OCI-LY3 (cell line): Measurements from ENCODE around the gene C11orf65.

Experiments used
- H2AFZ ChIP-seq: fragments of 200-600, 300-600 bp; shearing (Covaris generic); 2 replicates; pipeline ENCODE4 v1.6.0; 2014; ENCODE audit warnings: antibody characterized with exemption, low read depth, low read length
- H3K27ac ChIP-seq: fragments of 200-600, 300-600 bp; sonication (generic); 2 replicates; pipeline ENCODE4 v1.5.1; 2014; ENCODE audit warnings: mild to moderate bottlenecking, low read length, moderate library complexity, mixed read lengths
- H3K27me3 ChIP-seq: fragments of 200-600, 300-600 bp; sonication (generic); 2 replicates; pipeline ENCODE4 v1.6.1; 2014; ENCODE audit warnings: low read depth, low read length, mixed read lengths
- H3K36me3 ChIP-seq: fragments of 200-600, 300-600 bp; sonication (generic); replicated peaks from 2 replicates; pipeline ENCODE3; 2014; ENCODE audit warnings: low read depth, low read length, mixed read lengths
- H3K4me1 ChIP-seq: fragments of 300-600, 200-600 bp; sonication (generic); 2 replicates; pipeline ENCODE4 v1.6.1; 2014; ENCODE audit warnings: low read length, mixed read lengths
- H3K4me2 ChIP-seq: fragments of 200-600, 300-600 bp; sonication (generic); 2 replicates; pipeline ENCODE4 v1.6.1; 2014; ENCODE audit warnings: low read length, mixed read lengths
- H3K4me3 ChIP-seq: fragments of 300-600, 200-600 bp; sonication (generic); 2 replicates; pipeline ENCODE4 v1.5.1; 2014; ENCODE audit warnings: antibody characterized with exemption, mild to moderate bottlenecking, low read length, moderate library complexity
- H3K79me2 ChIP-seq: fragments of 300-600, 200-600 bp; shearing (Covaris generic); 2 replicates; pipeline ENCODE4 v1.6.1; 2014; ENCODE audit warnings: mild to moderate bottlenecking, low read length, mixed read lengths
- H3K9ac ChIP-seq: fragments of 300-600, 200-600 bp; shearing (Covaris generic); 2 replicates; pipeline ENCODE4 v1.6.0; 2014; ENCODE audit warnings: mild to moderate bottlenecking, low read length, moderate library complexity
- H3K9me3 ChIP-seq: fragments of 200-600, 300-600 bp; shearing (Covaris generic); 2 replicates; pipeline ENCODE4 v1.6.1; 2014; ENCODE audit warnings: low read length, mixed read lengths; ENCODE audit not compliant: insufficient read depth
- H4K20me1 ChIP-seq: fragments of 200-600, 300-600 bp; sonication (generic); 2 replicates; pipeline ENCODE4 v1.6.1; 2016; ENCODE audit warnings: low read length, mixed read lengths; ENCODE audit not compliant: insufficient read depth
- EZH2phosphoT487 ChIP-seq: fragments of 200-600 bp; shearing (Covaris generic); IDR thresholded peaks from 2 replicates; pipeline ENCODE4 v1.6.1; 2018; ENCODE audit warnings: antibody characterized with exemption, mixed run types, low read depth
- TF ChIP-seq, protein P1 (sequence below): fragments of 200-600, 300-600 bp; sonication (generic); IDR thresholded peaks from 2 replicates; pipeline ENCODE4 v1.5.1; 2014; ENCODE audit warnings: antibody characterized with exemption, low read length, low read depth

C11orf65 gene

DNA sequence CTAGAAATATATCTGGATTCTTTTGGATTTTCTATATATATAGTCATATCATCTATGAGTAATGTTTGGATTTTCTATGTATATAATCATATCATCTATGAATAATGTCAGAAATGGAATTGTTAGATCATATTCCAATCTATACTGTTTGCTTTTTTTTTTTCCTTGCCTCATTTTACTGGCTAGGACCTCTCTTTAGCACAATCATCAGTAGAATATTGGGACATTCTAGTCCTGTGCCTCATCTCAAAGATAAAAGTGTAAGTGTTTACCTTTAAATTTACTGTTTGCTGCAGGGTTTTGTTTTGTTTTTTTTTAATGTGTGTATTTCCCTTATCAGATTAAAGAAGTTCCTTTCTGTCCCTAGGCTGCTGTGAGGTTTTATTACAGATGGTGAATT, 97.0 kb downstream of the C11orf65 start:
- H3K79me2 ChIP-seq, result no peaks in the 10 kb centered on the region
- H3K27ac ChIP-seq, result no peak overlapping the region
- H3K4me3 ChIP-seq, result no peak overlapping the region
- H3K9me3 ChIP-seq, result no peaks in the 10 kb centered on the region
- H3K27me3 ChIP-seq, result no peaks in the 10 kb centered on the region
- no peak overlapping the region for H2AFZ ChIP-seq
- H4K20me1 ChIP-seq, result no peaks in the 10 kb centered on the region
- H3K4me2 ChIP-seq, result no peak overlapping the region
- H3K4me1 ChIP-seq, result no peaks in the 10 kb centered on the region
- TF ChIP-seq EZH2phosphoT487, result no peak
- TF ChIP-seq, protein P1, sequence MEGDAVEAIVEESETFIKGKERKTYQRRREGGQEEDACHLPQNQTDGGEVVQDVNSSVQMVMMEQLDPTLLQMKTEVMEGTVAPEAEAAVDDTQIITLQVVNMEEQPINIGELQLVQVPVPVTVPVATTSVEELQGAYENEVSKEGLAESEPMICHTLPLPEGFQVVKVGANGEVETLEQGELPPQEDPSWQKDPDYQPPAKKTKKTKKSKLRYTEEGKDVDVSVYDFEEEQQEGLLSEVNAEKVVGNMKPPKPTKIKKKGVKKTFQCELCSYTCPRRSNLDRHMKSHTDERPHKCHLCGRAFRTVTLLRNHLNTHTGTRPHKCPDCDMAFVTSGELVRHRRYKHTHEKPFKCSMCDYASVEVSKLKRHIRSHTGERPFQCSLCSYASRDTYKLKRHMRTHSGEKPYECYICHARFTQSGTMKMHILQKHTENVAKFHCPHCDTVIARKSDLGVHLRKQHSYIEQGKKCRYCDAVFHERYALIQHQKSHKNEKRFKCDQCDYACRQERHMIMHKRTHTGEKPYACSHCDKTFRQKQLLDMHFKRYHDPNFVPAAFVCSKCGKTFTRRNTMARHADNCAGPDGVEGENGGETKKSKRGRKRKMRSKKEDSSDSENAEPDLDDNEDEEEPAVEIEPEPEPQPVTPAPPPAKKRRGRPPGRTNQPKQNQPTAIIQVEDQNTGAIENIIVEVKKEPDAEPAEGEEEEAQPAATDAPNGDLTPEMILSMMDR, result no peak
- H3K9ac ChIP-seq, result no peak overlapping the region
- H3K36me3 ChIP-seq, result peaks cover 19% of the 10 kb centered on the region

DNA sequence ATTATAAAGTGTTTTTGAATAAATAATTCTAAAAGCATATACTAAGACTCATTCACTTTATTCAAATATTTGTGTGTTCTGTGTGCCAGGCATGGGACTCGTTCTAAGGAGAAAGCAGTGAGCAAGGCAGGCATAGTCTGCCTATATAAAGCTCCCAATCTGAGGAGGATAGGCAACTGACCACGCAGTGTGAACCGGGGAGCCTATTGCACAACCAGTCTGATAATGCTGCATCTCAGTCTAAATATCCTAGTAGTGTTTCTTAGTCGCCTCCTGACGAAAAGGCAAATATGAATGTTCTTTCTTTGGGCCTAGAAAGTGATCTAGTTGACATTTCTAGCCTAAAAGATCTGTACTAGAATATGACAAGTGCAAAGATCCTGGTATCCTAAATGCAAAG, 98.3 kb downstream of the C11orf65 start:
- no peak overlapping the region for H2AFZ ChIP-seq
- H3K4me1 ChIP-seq, result no peaks in the 10 kb centered on the region
- H3K36me3 ChIP-seq, result peaks cover 24% of the 10 kb centered on the region
- no peak overlapping the region for H3K9ac ChIP-seq
- H3K4me3 ChIP-seq, result no peak overlapping the region
- H3K4me2 ChIP-seq, result no peak overlapping the region
- H4K20me1 ChIP-seq, result no peaks in the 10 kb centered on the region
- H3K9me3 ChIP-seq, result no peaks in the 10 kb centered on the region
- no peak for TF ChIP-seq EZH2phosphoT487
- TF ChIP-seq, protein P1, result no peak
- H3K27me3 ChIP-seq, result no peaks in the 10 kb centered on the region
- H3K27ac ChIP-seq, result no peak overlapping the region
- no peaks in the 10 kb centered on the region for H3K79me2 ChIP-seq

DNA sequence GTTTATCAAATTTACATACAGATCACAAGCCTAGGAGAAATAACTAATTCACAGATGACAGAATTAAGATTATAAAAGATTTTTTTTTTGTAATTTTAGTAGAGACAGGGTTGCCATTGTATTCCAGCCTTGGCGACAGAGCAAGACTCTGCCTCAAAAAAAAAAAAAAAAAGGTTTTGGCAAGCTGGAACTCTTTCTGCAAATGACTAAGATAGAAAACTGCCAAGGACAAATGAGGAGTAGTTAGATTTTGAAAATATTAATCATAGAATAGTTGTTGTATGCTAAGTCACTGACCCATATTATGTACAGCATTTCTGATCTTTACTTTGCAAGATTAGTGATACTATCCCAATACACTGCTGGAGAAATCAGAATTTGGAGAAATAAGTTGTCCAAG, 99.2 kb downstream of the C11orf65 start:
- peaks cover 22% of the 10 kb centered on the region for H3K36me3 ChIP-seq
- no peaks in the 10 kb centered on the region for H3K27me3 ChIP-seq
- H3K4me3 ChIP-seq, result no peak overlapping the region
- no peak overlapping the region for H2AFZ ChIP-seq
- H3K9ac ChIP-seq, result no peak overlapping the region
- H3K27ac ChIP-seq, result no peak overlapping the region
- no peak overlapping the region for H3K4me2 ChIP-seq
- H3K79me2 ChIP-seq, result no peaks in the 10 kb centered on the region
- TF ChIP-seq EZH2phosphoT487, result no peak
- TF ChIP-seq, protein P1, result no peak
- no peaks in the 10 kb centered on the region for H4K20me1 ChIP-seq
- H3K9me3 ChIP-seq, result no peaks in the 10 kb centered on the region
- H3K4me1 ChIP-seq, result no peaks in the 10 kb centered on the region

DNA sequence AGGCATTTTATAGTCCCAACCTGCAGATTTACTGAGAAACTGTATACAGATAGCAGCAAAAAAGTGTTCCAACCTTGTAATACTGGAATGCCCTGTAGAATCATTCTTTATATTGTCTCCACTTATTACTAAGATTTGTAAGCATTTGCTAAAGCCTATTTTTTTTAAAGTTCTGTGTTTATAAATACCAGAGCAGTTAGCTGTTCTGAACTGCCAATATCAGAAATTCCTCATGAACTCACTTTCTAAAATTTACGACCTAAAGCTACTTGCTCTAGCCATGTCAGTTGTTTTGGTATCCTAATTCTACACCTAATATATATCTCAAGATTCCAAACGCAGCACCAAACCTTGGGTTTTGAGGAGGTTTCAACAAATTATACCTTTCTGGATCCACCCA, 103.2 kb downstream of the C11orf65 start:
- Histone ChIP-seq H2AFZ (no peak overlapping the region), H4K20me1 (no peaks in the 10 kb centered on the region), H3K27ac (no peak overlapping the region), H3K9ac (no peak overlapping the region), H3K27me3 (no peaks in the 10 kb centered on the region), H3K4me2 (no peak overlapping the region), H3K4me3 (no peak overlapping the region), H3K79me2 (no peaks in the 10 kb centered on the region), H3K9me3 (no peaks in the 10 kb centered on the region), H3K4me1 (no peaks in the 10 kb centered on the region), H3K36me3 (peaks cover 4% of the 10 kb centered on the region)
- TF ChIP-seq EZH2phosphoT487, result no peak
- TF ChIP-seq, protein P1, result no peak
